Stimulated activated effector memory CD8-positive, alpha-beta T cell treated with anti-CD3 and anti-CD28 coated beads, Interleukin-12 subunit alpha, Interleukin-12 subunit beta, amount 100 ng/mL, for 72 hours (primary cell): ENCODE data around the gene ZMYM4.
"Not testable (repeated sequence)": the region's sequence is repeated elsewhere in the genome, so short reads cannot be mapped to it uniquely, and the experiment has no call there.

Experiments used
- ATAC-seq: fragments of 150-1000 bp; cut with Tn5 transposase; 2 replicates; pipeline ENCODE4 v1.10.0; 2021
- DNase-seq, 2 donors: peaks; one replicate each; pipeline ENCODE4 v3.0.0; 2021 to 2022; ENCODE audit warnings: low spot score in 2 of 2
- H3K27ac Mint-ChIP-seq: one replicate; pipeline ENCODE4 v1.8.0; 2022; ENCODE audit warnings: mild to moderate bottlenecking, mixed read lengths
- H3K36me3 Mint-ChIP-seq: one replicate; pipeline ENCODE4 v1.8.0; 2022; ENCODE audit warnings: mild to moderate bottlenecking, mixed read lengths
- H3K4me1 Mint-ChIP-seq: one replicate; pipeline ENCODE4 v1.8.0; 2022; ENCODE audit warnings: mixed read lengths
- H3K4me3 Mint-ChIP-seq: one replicate; pipeline ENCODE4 v1.8.0; 2022; ENCODE audit warnings: mild to moderate bottlenecking, mixed read lengths
- H3K9me3 Mint-ChIP-seq: one replicate; pipeline ENCODE4 v1.8.0; 2022; ENCODE audit warnings: mixed read lengths

ZMYM4 gene

DNA sequence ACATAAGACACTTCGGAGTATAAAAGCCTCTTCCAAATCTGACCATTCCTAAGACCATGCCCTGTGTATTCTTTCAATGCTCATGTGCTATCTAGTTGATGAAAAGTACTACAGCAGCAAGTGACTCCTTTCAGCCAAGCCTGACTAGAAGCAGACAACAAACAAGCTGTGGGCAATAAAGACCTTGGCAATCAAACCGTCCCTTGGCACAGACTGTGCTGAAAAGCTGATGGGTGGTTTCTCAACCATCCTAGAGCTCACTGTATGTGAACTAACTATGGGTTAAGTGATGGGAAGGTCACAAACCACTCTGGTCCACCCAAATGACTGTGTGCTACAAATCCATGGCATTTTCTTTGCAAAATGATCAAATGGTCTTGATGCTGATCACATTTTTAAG is 194.7 kb downstream of the ZMYM4 start:
- peaks cover 78% of the 10 kb centered on the region for H3K36me3 Mint-ChIP-seq
- DNase-seq: no peak
- peak overlapping the region; percentile 71 for H3K27ac Mint-ChIP-seq
- peaks cover 3% of the 10 kb centered on the region for H3K9me3 Mint-ChIP-seq
- H3K4me3 Mint-ChIP-seq: no peak overlapping the region
- peaks cover 21% of the 10 kb centered on the region for H3K4me1 Mint-ChIP-seq
- ATAC-seq: no peak

DNA sequence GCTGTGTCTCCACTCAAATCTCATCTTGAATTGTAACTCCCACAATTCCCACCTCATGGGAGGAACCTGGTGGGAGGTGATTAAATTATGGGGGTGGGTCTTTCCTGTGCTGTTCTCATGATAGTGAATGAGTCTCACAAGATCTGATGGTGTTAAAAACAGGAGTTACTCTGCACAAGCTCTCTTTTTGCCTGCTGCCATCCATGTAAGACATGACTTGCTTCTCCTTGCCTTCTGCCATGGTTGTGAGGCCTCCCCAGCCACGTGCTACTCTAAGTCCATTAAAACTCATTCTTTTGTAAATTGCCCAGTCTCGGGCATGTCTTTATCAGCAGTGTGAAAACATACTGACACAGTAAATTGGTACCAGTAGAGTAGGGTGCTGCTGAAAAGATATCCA is 195.2 kb downstream of the ZMYM4 start:
- not testable (repeated sequence) for ATAC-seq, H3K4me3 Mint-ChIP-seq, H3K9me3 Mint-ChIP-seq, DNase-seq, H3K27ac Mint-ChIP-seq
- Mint-ChIP-seq H3K36me3 (peaks cover 78% of the 10 kb centered on the region), H3K4me1 (peaks cover 25% of the 10 kb centered on the region)

DNA sequence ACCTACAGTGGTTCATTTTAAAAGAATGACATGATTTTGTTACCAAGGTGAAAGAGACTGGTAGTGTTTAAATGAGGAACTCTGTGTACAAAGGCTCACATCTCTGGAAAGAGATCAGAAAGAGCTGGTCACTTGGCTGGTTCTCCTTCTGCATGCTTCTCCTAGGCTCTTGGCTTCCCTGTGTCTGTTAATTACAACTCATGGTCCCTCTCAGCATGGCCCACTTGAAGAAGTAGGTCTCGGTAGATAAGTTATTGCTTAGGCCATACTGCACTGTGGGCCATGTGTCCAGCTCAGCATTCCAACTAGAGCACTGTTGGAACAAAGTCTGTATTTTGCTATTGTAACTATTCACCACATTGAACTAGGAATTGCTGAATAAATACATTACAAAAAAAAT is 197.6 kb downstream of the ZMYM4 start:
- Mint-ChIP-seq H3K4me1 (peaks cover 21% of the 10 kb centered on the region), H3K27ac (peak overlapping the region; percentile 35), H3K9me3 (peaks cover 3% of the 10 kb centered on the region), H3K4me3 (no peak overlapping the region), H3K36me3 (peaks cover 85% of the 10 kb centered on the region)
- ATAC-seq (no peak), DNase-seq (no peak)

DNA sequence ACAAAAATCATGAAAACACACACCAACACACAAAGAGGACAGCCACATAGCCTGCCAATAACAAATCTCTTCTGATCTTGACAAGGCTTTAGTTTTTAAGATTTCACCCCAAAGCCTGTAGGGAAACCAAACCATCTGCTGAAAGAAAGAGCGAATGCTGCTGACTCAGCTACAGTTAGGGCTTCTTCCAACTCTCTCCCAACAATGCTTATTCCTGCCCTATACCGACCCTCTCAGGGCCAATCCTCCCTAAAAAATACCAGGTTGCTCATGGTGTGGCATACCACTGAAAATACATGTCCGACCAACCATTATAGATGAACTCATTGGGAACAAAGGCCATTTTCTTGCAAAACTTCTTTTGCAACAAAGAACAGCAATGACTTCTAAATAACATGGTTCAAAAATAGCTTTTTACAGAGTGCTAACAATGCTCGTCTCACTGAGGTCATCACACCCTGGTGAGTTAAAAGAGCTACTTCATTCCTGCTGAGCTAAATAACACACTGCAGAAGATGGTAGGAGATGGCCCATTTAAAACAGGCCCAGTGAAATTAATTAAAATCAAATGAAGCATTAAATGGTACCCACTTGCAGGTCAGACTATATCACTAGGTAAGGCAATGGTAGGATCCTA is 202.6 kb downstream of the ZMYM4 start:
- Mint-ChIP-seq H3K27ac (no peak overlapping the region), H3K9me3 (no peaks in the 10 kb centered on the region), H3K36me3 (peaks cover 71% of the 10 kb centered on the region), H3K4me1 (peaks cover 10% of the 10 kb centered on the region), H3K4me3 (no peak overlapping the region)
- DNase-seq (no peak), ATAC-seq (no peak)
